ENCODE data around the gene OPCML.

GRCh38 chr11:132564091-132564885, 968.0 kb downstream of the OPCML start:
- TF ChIP-seq CTCF (IDR thresholded peaks at IDR 0.05) = no peak
- TF ChIP-seq EZH2 (IDR thresholded peaks at IDR 0.05; ENCODE audit: borderline replicate concordance, insufficient read depth, low read depth, low read length, poor library complexity, severe bottlenecking) = no peak
